Astrocyte of the spinal cord (primary cell): ENCODE measurements around the gene VPS51.
A peak's percentile ranks its signal among the peaks of the same experiment; 100 is the strongest.
"Not testable (repeated sequence)": the region's sequence is repeated elsewhere in the genome, so short reads cannot be mapped to it uniquely, and the experiment has no call there.

Experiments used
- DNase-seq: peaks from one replicate; pipeline ENCODE4 v3.0.0; 2011; ENCODE audit warnings: low read depth, low spot score
- H3K4me3 ChIP-seq: 2 replicates; pipeline ENCODE4 v1.5.1; 2011; ENCODE audit warnings: low read depth, mild to moderate bottlenecking, low read length, moderate library complexity
- in situ Hi-C: cut with HindIII; loops from 2 replicates; pipeline ENCODE4 v1.10.0; 2017; ENCODE audit warnings: low sequenced_read_pairs
- TF ChIP-seq, protein P1 (sequence below): IDR thresholded peaks from 2 replicates; pipeline ENCODE4 v1.5.1; 2012; ENCODE audit warnings: low read depth, mild to moderate bottlenecking, low read length, inconsistent platforms

VPS51 gene

DNA sequence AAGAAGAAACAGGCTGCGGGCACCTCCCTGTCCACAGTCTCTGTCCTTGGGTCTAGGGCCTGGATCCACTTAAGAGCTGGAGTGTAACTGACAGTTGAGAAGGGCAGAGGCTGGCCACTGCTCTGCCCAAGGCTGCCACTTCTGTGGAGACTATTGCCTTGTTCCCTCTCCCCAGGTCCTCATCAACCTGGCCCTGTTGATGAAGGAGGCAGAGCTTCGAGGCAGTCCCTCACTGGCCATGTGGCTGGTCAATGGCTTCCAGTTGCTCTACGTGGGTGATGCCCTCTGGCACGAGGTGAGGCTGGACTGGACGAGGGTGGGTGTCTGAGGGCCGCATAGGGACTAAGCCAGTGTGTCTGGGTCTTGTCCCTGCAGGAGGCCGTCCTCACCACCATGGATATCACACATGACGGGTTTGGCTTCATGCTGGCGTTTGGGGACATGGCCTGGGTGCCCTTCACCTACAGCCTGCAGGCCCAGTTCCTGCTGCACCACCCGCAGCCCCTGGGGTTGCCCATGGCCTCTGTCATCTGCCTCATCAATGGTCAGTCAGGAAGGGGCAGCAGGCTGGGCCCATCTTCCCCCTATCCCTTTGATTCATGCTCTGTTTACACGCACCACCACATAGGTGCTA is 18.6 kb downstream of the VPS51 start:
- no peak for DNase-seq
- in situ Hi-C loops = no loop called here
- TF ChIP-seq, protein P1, sequence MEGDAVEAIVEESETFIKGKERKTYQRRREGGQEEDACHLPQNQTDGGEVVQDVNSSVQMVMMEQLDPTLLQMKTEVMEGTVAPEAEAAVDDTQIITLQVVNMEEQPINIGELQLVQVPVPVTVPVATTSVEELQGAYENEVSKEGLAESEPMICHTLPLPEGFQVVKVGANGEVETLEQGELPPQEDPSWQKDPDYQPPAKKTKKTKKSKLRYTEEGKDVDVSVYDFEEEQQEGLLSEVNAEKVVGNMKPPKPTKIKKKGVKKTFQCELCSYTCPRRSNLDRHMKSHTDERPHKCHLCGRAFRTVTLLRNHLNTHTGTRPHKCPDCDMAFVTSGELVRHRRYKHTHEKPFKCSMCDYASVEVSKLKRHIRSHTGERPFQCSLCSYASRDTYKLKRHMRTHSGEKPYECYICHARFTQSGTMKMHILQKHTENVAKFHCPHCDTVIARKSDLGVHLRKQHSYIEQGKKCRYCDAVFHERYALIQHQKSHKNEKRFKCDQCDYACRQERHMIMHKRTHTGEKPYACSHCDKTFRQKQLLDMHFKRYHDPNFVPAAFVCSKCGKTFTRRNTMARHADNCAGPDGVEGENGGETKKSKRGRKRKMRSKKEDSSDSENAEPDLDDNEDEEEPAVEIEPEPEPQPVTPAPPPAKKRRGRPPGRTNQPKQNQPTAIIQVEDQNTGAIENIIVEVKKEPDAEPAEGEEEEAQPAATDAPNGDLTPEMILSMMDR = no peak
- no peak overlapping the region for H3K4me3 ChIP-seq

DNA sequence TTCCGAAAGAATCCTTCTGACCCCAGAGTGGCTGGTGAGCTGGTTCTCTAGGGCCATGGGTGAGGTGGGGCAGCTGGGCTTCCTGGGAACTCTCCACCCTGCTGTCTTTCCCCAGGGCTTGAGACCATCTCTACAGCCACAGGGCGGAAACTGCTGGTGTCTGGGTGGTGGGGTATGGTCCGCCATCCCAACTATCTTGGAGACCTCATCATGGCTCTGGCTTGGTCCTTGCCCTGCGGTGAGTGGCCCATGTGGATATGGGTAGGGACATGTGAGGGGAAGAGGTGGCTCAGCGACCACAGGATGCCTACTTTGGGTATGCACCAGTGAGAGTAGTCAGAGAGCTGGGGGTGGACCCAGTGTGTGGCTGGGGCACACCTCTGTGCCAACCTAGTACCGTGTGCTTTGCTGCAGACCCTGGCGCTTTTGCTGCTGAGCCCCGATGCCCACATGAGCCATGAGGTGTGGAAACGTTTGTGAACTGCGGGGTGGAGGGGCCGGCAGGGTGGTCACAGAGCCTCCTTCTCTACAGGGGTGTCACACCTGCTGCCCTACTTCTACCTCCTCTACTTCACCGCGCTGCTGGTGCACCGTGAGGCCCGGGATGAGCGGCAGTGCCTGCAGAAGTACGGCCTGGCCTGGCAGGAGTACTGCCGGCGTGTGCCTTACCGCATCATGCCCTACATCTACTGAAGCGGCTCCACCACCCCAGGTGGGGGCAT is 19.5 kb downstream of the VPS51 start:
- H3K4me3 ChIP-seq = no peak overlapping the region
- TF ChIP-seq, protein P1 = no peak
- DNase-seq = no peak
- in situ Hi-C loops = no loop called here

DNA sequence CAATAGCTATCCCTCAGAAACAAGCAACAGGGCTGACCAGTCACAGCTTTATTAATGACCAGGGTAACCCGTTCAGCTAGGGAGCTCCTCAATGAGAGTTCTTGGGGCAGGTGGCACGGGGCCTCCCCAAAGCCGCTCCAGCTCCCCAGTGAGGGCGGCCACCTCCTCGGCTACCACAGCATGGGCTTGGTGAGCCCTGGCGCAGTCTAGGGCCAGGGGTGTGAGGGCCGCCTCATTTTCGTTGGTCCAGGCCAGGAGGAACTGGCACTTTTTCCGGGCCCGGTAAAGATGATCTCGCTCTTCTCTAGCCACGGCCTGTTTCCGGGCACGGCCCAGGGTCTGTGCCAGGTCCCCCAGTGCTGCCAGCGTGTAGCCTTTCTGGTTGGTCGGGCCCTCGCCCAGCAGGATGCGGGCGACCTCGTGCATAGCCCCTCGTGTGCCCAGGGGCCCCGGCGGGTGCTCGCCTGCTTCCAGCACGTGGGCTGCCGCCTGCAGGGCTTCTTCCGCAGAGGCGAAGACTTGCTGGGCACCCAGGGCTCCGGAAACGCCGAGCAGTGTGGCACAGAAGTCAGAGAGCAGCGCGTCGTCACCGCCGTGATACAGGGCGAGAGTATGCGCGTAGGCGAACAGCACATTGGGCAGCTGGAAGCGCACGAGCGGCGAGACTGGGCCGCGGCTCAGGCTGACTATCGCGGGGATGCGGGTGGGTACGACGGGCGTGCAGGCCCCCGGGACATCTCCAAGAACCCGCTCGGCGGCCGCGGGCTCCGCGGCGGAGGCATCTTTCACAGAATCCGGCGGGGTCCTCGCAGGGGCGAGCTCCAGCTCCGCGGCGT is 20.6 kb downstream of the VPS51 start:
- TF ChIP-seq, protein P1 = no peak
- peak; percentile 21 for DNase-seq

DNA sequence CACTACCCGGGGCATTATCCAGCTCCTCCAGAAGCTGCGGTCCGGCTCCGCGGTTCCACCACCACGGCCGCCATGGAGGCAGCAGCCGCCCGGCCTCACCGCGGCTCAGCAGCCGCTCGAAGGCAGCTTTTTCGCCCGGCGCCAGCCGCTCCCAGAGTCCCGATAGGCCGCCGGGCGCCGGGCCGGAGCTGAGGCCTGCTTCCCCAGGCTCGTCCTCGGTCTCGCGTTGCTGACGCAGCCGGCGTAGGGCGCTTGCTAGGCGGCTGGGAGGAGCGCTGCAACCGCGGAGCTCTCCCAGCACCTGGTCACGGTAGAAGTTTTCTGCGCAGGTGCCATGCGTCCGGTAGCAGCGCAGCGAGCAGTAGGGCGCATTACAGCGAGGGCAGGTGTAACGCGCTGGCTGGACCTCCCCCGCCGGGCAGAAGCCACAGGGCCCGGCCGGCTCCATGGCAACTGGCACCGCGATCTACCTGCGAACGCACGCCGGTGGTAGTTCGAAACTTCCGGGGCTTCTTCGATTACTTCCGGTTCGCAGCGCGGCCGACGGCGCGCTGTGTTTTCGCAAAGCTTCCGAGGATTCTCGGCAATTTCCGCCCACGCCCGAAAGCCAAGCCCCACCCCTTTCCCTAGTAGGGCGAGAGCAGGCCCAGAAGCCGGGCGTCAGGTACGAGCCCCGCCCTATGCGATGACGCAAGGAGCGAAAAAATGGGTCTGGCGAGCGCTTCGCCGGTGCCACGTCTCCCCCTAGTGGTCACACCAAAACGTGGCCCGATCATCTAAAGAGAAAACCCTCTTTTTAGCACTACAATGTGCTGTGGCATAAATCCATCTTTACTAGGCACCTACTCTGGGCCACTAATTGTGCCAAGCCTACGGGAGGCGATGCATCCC is 21.4 kb downstream of the VPS51 start, which contains the start of gene ZNHIT2:
Gene ZNHIT2, minus strand, starts transcription at position 496 of the 891 bp plus-strand sequence. Its CDS starts 48 bp downstream, at position 448.
- H3K4me3 ChIP-seq = peak within 1 kb of the TSS; percentile 84
- TF ChIP-seq, protein P1 = peak; percentile 87
- in situ Hi-C loops = no loop called here
- DNase-seq = peak; percentile 99

More for the DNA sequence above, 20.6 kb downstream of the VPS51 start:
- H3K4me3 ChIP-seq = peak overlapping the region; percentile 84
- in situ Hi-C loops = no loop called here

DNA sequence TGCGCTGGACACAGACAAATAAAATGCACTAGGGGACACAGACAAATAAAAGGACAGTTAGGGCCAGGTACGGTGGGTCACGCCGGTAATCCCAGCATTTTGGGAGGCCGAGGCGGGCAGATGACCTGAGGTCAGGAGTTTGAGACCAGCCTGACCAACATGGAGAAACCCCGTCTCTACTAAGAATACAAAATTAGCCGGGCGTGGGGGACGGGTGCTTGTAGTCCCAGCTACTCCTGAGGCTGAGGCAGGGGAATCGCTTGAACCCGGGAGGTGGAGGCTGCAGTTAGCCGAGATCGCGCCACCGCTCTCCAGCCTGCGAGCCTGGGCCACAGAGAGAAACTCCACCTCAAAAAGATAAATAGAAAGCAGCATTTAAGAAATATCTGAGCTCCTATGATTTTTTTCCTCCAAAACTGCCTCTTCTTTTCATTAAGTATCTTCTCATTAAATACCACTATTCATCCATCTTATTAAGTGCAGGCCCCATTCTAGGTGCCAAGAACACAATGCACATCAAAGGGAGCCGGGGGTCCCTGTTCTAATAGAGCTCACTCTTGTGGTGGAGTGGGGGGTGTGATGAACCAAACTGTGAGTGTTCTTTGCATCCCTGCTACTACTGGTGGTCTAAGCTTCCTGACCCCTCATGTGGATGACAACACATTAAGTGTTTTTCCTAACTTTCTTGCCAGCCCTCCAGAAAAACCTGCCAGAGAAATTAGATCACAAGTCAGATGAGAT is 22.3 kb downstream of the VPS51 start:
- H3K4me3 ChIP-seq = no peak overlapping the region
- TF ChIP-seq, protein P1 = no peak
- in situ Hi-C loops = no loop called here
- no peak for DNase-seq

DNA sequence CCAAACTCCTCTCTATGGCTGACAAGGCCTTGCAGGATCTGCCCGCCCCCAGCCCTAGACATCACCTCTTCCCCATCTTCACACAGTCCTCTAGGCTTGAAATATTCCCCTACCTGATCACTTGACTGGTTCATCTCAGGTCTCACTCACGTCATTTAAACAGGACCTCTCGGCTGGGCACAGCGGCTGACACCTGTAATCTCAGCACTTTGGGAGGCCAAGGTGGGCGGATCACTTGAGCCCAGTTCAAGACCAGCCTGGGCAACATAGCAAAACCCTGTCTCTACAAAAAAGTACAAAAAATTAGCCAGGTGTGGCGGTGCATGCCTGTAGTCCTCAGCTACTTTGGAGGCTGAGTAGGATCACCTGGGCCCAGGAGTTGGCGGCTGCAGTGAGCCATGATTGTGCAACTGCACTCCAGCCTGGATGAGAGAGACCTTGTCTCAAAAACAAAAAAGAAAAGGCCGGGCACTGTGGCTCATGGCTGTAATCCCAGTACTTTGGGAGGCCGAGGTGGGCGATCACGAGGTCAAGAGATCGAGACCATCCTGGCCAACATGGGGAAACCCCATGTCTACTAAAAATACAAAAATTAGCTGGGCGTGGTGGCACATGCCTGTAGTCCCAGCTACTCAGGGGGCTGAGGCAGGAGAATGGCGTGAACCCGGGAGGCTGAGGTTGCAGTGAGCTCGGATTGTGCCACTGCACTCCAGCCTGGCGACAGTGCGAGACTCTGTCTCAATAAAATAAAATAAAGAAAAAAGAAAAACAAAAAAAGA is 23.1 kb downstream of the VPS51 start:
- DNase-seq, H3K4me3 ChIP-seq, in situ Hi-C loops: not testable (repeated sequence)
